ENCODE measurements around the gene MCC.

Gene MCC

DNA sequence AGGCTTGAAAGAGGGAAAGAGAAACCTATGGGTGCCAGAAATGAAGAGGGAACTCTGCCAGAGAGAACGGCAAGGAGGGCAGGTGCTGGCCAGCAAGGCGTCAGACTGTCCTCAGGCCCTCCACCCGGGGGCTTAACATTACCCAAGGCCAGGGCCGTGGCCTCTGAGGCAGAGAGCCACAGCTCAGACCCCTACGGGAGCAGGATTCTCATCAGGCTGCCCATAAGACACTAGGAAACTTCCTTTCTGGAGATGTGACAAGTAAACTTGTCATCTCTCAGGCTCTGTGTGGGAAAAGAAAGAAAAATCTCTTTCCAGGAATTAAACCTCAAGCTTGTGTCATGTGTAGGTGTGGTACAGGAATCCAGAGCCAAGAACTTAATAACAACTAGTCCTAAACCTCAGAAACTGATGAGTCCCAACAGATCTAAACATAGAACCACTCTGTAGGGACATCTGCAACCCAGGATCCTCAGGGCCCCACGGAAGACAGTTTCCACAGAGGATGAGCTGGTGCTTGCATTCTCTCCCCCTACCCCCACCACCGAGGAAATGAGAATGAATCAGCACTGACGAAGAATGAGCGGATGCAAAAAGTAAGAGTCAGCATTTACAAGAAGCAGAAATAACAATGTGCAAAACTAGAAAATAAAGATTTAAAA, 437.4 kb downstream of the MCC start:
- H3K4me1 ChIP-seq (ENCODE audit: control insufficient read depth, insufficient read depth, low read length): no peaks in the 10 kb centered on the region
- no peaks in the 10 kb centered on the region for H3K9me3 ChIP-seq (ENCODE audit: control insufficient read depth, insufficient read depth, low read depth, low read length)
- H3K36me3 ChIP-seq (ENCODE audit: control insufficient read depth in 2 of 2, insufficient read depth in 1 of 2, low read length in 2 of 2): peaks cover 0 to 77% of the 10 kb centered on the region in 2 experiments; a peak in 1 of 3 replicates
- H3K27ac ChIP-seq (ENCODE audit: extremely low read depth, low read depth, low read length): no peak overlapping the region
- ChIA-PET POLR2A (no interaction called here), CTCF (interaction anchor here (0.6 kb wide), 1 partner anchor 329 kb away, joined by 3 read pairs; no protein-coding TSS in a partner anchor)
- TF ChIP-seq ZBTB48 (tag by site-specific recombination; IDR thresholded peaks at IDR 0.05) (no peak), ZNF600 (tag by site-specific recombination; IDR thresholded peaks at IDR 0.05) (no peak), RBAK (tag by site-specific recombination; IDR thresholded peaks at IDR 0.05) (no peak), ZNF214 (tag by site-specific recombination; IDR thresholded peaks at IDR 0.05; ENCODE audit: borderline replicate concordance) (no peak), FEZF1 (tag by site-specific recombination; IDR thresholded peaks at IDR 0.05) (no peak), ZNF211 (tag by site-specific recombination; IDR thresholded peaks at IDR 0.05; ENCODE audit: low read depth) (no peak), ZSCAN5A (tag by site-specific recombination; IDR thresholded peaks at IDR 0.05) (no peak), MZF1 (tag by site-specific recombination; IDR thresholded peaks at IDR 0.05; ENCODE audit: borderline replicate concordance) (no peak), ELK4 (IDR thresholded peaks at IDR 0.05; ENCODE audit: borderline replicate concordance, low read depth, low read length) (no peak), ZSCAN18 (tag by site-specific recombination; IDR thresholded peaks at IDR 0.05) (no peak), ZNF548 (tag by site-specific recombination; IDR thresholded peaks at IDR 0.05) (no peak), ZNF501 (tag by site-specific recombination; IDR thresholded peaks at IDR 0.05) (no peak), ZNF175 (tag by site-specific recombination; IDR thresholded peaks at IDR 0.05) (no peak)
- TF ChIP-seq, protein P1, sequence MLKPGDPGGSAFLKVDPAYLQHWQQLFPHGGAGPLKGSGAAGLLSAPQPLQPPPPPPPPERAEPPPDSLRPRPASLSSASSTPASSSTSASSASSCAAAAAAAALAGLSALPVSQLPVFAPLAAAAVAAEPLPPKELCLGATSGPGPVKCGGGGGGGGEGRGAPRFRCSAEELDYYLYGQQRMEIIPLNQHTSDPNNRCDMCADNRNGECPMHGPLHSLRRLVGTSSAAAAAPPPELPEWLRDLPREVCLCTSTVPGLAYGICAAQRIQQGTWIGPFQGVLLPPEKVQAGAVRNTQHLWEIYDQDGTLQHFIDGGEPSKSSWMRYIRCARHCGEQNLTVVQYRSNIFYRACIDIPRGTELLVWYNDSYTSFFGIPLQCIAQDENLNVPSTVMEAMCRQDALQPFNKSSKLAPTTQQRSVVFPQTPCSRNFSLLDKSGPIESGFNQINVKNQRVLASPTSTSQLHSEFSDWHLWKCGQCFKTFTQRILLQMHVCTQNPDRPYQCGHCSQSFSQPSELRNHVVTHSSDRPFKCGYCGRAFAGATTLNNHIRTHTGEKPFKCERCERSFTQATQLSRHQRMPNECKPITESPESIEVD (tag by site-specific recombination; IDR thresholded peaks at IDR 0.05): no peak
- TF ChIP-seq, protein P2, sequence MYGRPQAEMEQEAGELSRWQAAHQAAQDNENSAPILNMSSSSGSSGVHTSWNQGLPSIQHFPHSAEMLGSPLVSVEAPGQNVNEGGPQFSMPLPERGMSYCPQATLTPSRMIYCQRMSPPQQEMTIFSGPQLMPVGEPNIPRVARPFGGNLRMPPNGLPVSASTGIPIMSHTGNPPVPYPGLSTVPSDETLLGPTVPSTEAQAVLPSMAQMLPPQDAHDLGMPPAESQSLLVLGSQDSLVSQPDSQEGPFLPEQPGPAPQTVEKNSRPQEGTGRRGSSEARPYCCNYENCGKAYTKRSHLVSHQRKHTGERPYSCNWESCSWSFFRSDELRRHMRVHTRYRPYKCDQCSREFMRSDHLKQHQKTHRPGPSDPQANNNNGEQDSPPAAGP (tag by site-specific recombination; IDR thresholded peaks at IDR 0.05): no peak
- TF ChIP-seq, protein P3, sequence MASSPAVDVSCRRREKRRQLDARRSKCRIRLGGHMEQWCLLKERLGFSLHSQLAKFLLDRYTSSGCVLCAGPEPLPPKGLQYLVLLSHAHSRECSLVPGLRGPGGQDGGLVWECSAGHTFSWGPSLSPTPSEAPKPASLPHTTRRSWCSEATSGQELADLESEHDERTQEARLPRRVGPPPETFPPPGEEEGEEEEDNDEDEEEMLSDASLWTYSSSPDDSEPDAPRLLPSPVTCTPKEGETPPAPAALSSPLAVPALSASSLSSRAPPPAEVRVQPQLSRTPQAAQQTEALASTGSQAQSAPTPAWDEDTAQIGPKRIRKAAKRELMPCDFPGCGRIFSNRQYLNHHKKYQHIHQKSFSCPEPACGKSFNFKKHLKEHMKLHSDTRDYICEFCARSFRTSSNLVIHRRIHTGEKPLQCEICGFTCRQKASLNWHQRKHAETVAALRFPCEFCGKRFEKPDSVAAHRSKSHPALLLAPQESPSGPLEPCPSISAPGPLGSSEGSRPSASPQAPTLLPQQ (tag by site-specific recombination; IDR thresholded peaks at IDR 0.05): no peak
- TF ChIP-seq, protein P4, sequence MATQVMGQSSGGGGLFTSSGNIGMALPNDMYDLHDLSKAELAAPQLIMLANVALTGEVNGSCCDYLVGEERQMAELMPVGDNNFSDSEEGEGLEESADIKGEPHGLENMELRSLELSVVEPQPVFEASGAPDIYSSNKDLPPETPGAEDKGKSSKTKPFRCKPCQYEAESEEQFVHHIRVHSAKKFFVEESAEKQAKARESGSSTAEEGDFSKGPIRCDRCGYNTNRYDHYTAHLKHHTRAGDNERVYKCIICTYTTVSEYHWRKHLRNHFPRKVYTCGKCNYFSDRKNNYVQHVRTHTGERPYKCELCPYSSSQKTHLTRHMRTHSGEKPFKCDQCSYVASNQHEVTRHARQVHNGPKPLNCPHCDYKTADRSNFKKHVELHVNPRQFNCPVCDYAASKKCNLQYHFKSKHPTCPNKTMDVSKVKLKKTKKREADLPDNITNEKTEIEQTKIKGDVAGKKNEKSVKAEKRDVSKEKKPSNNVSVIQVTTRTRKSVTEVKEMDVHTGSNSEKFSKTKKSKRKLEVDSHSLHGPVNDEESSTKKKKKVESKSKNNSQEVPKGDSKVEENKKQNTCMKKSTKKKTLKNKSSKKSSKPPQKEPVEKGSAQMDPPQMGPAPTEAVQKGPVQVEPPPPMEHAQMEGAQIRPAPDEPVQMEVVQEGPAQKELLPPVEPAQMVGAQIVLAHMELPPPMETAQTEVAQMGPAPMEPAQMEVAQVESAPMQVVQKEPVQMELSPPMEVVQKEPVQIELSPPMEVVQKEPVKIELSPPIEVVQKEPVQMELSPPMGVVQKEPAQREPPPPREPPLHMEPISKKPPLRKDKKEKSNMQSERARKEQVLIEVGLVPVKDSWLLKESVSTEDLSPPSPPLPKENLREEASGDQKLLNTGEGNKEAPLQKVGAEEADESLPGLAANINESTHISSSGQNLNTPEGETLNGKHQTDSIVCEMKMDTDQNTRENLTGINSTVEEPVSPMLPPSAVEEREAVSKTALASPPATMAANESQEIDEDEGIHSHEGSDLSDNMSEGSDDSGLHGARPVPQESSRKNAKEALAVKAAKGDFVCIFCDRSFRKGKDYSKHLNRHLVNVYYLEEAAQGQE (tag by site-specific recombination; IDR thresholded peaks at IDR 0.05): no peak
- H3K4me3 ChIP-seq (ENCODE audit: low read depth, low read length): no peak overlapping the region
